Stimulated activated CD4-positive, alpha-beta T cell treated with anti-CD3 and anti-CD28 coated beads, Interleukin-4, amount 100 ng/mL, for 1 hour (primary cell): ENCODE results near the gene PKD2.
"Not testable (repeated sequence)": the region's sequence is repeated elsewhere in the genome, so short reads cannot be mapped to it uniquely, and the experiment has no call there.

Experiments
- DNase-seq: peaks from one replicate; pipeline ENCODE4 v3.0.0-alpha.2; 2020

PKD2 gene

DNA sequence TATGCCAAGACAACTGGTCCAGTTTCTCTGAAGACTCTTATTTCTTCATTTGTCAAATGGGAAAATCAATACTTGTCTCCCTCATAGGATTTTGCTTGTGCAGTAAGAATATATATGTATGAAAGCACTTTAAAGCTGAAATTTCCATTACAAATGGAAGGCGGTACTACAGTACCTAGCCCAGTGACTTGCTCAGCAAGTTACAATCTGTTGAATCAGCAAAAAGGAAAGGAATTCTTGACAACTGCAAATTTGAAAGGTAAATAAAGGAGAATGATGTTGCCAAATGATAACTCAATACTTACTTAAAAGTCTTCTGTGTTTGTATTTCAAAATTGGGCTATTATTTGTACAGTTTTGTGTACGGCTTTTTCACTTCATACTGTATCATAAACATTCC is 71.1 kb downstream of the PKD2 start:
- DNase-seq, result no peak

DNA sequence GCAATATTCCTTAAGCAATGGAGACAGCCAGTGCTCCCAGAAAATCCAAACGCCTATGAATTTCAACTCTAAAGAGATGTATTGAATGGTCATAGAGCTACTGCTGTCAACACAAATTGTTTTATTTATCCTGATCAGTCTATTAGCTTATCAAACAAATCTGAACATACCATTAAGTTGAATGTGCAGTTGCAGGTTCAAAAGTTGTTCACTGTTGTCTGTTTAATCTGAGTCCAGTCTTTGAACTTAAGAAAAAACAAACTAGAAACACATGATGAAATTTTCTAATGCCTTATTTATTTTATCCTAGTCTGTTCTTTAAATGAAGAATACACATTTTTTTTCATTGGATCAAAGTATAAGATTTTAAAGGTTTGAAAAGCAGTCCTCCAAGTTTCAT is 73.2 kb downstream of the PKD2 start:
- DNase-seq, result no peak

GRCh38 chr4:88087004-88087403 is 79.6 kb downstream of the PKD2 start:
- DNase-seq, result no peak

GRCh38 chr4:88090898-88091297 is 83.5 kb downstream of the PKD2 start:
- no peak for DNase-seq

DNA sequence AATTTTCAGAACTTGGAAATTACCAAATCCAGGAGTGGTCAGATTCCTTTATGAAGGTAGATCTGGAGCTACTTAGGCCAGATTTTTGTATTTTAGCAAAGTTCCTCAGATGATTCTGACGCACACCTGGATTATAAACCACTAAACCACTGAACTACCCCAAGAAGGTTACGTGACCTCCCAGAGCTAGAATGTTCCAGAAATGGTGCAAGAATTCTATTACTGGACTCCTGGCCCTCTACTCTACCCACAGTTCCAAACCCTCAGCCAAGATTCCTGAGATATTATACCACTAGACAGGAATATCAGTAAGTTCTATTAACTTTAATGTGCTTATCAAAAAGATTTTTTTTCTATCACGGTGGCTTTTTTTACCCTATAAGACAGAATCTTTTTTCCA is 83.9 kb downstream of the PKD2 start:
- no peak for DNase-seq

DNA sequence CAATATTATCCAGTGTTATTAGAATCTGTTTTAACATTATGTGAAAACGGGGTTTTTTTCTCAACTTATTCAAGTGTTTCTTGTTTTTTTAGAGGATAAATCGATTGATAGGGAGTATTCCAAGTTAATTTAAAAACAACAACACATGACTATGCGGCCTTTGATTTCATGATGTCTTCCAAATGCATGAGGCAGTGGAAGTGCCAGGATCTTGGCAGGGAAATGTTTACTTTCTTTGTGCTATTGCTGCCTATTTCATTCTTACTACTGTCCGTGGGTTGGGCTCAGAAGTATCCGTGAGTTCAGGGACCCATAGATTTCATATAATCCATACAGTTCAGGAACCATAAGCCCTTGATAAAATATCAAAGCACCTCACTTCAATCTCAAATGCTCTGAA is 86.4 kb downstream of the PKD2 start:
- no peak for DNase-seq

GRCh38 chr4:88097301-88097700 is 89.9 kb downstream of the PKD2 start:
- DNase-seq, result no peak

DNA sequence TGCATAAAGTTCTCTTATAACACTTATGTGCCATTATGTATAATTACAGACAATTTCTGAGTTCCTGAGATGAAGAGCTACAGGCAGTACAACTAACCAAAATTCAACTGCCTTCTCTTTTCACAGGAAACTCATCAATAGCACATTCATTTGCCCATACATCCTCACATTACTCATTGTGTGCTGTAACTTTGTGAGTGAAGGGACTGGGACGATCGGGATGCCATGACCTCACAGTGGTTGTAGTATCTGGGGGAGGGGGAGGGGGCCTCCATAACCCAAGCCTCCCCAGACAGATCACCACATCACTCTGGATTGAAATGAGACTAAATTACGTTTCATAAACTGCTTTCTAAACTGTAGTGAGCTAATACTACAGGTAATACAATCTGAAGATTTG is 90.3 kb downstream of the PKD2 start:
- no peak for DNase-seq

- DNase-seq, result no peak
Observed at GRCh38 chr4:88098993-88099752, 91.7 kb downstream of the PKD2 start.

DNA sequence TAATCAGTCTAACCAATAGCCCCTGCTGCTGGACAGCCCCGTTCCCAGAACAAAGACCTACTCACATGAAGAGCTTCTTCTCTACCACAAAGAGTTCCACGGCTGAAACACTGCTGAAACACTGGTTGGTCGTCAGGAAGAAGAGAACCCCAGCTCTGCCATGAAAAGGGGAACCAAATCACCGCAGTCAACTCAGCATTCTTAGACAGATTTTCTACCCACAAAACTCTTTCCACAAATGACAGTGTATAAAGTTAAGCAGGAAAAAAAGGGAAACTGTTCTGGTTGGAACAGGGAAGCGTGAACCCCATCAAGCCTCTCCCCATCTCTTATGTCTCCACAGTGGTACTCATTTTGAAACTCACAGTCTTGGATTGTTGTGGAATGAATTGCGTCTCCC is 93.7 kb downstream of the PKD2 start:
- DNase-seq, result no peak

- no peak for DNase-seq
Observed at GRCh38 chr4:88102026-88102425, 94.6 kb downstream of the PKD2 start.

- no peak for DNase-seq
Observed at GRCh38 chr4:88104902-88105610, 97.6 kb downstream of the PKD2 start.

- no peak for DNase-seq
Observed at GRCh38 chr4:88106205-88106604, 98.8 kb downstream of the PKD2 start.

DNA sequence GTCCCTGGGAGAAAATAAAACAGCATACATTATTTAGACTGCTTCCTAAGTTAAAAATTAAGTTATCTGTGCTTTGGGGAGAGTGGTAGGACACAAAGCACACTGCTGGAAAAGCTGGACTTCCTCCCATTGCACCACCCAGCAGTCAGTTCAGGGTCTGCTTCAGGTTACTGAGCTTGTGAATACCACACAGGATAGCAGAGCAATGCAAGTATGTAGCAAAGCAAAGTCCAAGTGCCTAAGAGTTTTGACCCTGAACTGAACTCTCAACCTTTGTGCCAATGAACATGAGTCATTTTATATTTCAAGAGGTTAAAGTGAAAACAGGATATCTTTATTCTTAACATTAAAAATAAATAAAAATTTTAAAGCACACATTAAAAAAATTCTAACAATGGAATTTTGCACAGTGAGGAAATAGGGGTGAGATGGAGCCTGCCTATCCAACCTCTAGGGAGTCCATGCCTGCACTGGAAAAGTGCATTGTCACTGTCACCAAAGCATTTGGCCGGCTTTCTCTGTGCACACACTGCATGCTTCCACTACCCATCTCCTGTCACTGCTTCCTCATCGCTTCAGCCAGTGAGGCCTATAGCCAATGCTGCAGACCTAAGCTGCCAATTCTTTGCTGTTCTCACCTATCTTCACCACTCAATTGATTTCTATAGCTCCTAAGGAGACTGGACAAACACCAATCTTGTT is 100.1 kb downstream of the PKD2 start:
- DNase-seq, result no peak

- not testable (repeated sequence) for DNase-seq
Observed at GRCh38 chr4:88108108-88108465, 100.7 kb downstream of the PKD2 start.

- no peak for DNase-seq
Observed at GRCh38 chr4:88108747-88109122, 101.3 kb downstream of the PKD2 start.

DNA sequence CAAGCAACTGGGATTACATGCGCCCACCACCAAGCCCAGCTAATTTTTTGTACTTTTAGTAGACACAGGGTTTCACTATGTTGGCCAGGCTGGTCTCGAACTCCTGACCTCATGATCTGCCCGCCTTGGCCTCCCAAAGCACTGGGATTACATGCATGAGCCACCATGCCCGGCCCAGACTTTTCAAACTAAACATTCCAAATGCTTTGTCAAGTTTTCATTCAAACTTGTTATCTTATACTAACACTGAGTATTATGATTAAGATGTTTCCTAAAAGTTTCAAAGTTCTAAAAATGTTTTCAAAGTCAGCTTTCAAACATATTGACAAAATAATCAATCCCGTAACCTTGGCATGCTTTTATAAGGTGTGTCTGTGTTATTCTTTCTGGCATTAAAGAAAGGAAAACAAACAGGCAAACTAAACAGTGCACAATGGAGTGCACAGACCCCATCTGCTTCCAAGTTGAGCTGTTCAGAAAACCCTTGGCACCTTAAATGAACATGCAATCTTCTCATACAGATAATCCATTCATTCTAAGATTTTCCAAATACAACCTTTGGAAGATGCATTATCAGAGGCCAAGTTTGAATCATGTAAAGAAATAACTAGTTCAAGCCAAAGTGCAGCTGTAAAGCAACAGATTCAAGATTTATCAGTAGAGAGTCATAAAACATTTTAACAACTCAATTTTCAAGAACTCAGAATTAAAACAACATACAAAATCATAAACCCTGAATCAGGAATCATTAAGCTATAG is 101.9 kb downstream of the PKD2 start:
- no peak for DNase-seq

DNA sequence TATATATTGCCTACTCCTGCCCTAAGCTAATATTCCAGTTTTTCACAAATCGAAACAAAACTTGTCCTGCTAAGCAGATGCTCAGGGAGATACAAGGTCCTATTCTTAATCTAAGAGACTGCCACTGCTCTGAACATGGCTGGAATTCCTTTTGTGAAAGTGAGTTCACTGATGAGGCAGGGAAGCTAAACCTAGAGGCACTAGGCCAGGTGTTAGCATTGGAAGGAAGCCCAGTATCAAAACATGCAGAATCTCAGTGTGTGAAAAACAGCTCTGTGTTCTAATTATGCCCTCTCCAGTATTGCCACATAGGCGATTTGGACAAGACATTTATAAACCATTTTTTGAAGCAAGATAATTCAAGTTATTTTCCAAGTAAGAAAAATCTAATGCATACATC is 103.4 kb downstream of the PKD2 start:
- DNase-seq, result no peak

GRCh38 chr4:88112856-88113255 is 105.4 kb downstream of the PKD2 start:
- DNase-seq, result no peak

- no peak for DNase-seq
Observed at GRCh38 chr4:88115587-88115986, 108.2 kb downstream of the PKD2 start.

DNA sequence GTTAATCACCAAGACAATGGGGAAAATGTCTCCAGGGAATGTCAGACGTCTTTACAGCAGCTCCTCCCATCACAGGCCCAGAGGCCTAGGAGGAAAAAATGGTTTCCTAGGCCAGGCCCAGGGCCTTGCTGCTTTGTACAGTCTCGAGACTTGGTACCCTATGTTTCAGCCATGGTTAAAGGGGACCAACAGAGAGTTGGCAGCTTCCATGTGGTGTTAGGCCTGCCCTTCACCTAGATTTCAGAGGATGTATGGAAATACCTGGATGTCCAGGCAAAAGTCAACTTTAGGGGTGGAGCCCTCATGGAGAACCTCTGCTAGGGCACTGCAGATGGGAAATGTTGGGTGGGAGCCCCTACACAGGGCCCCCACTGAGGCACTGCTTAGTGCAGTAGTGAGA is 112.5 kb downstream of the PKD2 start:
- no peak for DNase-seq

GRCh38 chr4:88122260-88122659 is 114.8 kb downstream of the PKD2 start:
- DNase-seq, result not testable (repeated sequence)
